ENCODE measurements around the gene ATXN1.

The ATXN1 gene

DNA sequence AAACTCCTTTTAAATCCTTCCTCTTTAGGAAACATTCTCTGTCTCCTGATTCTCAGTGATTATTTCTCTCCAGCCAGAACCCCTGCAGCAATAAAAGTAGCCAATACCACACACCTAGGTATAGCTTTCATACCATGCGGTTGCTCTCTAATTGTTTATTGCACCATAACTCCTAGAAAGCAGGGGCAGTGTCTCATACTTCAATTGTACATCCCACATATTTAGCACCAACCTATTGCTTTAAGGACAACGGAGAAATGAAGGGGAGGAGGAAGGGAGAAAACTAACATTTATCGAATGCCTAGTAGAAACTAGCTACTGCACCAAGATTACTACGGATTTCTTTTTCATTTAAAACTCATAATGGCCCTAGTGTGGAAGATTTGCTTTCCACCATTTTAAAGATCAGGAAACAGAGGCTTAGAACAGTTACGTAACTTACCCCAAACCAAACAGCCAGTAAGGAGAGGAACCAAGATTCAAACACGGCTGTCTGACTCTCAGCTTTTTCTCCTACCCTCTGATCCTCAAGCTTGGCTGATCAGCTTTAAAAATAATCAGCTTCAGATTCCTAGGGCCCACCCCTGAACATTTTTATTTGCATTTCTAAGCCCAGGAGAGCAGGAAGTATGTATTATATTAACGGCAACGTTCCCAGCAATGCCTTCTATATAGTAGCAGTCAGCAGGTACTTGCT, 43.4 kb upstream of the ATXN1 start:
- Histone ChIP-seq H3K9ac (ENCODE audit: low read length) (no peak overlapping the region), H3K27ac (ENCODE audit: low read depth, low read length) (no peak overlapping the region), H3K4me3 (ENCODE audit: insufficient read depth, low read length, poor library complexity, severe bottlenecking) (no peak overlapping the region), H3K4me2 (ENCODE audit: low read depth, low read length, poor library complexity, severe bottlenecking) (no peak overlapping the region), H3K9me2 (replicated peaks; ENCODE audit: insufficient read depth, low read length) (no peaks in the 10 kb centered on the region), H3K27me3 (ENCODE audit: low read length) (no peaks in the 10 kb centered on the region), H2AFZ (ENCODE audit: low read depth, low read length, severe bottlenecking) (no peak overlapping the region), H3K9me3 (ENCODE audit: insufficient read depth, low read length) (no peaks in the 10 kb centered on the region), H3F3A (ENCODE audit: insufficient read depth) (no peaks in the 10 kb centered on the region), H3K79me2 (ENCODE audit: insufficient read depth, low read length) (no peaks in the 10 kb centered on the region), H3K36me3 (ENCODE audit: low read length) (no peaks in the 10 kb centered on the region), H4K20me1 (ENCODE audit: low read depth, low read length) (no peaks in the 10 kb centered on the region)
- TF ChIP-seq EZH2phosphoT487 (conservative IDR thresholded peaks at IDR 0.05; ENCODE audit: low read length): no peak
- TF ChIP-seq, protein P1, sequence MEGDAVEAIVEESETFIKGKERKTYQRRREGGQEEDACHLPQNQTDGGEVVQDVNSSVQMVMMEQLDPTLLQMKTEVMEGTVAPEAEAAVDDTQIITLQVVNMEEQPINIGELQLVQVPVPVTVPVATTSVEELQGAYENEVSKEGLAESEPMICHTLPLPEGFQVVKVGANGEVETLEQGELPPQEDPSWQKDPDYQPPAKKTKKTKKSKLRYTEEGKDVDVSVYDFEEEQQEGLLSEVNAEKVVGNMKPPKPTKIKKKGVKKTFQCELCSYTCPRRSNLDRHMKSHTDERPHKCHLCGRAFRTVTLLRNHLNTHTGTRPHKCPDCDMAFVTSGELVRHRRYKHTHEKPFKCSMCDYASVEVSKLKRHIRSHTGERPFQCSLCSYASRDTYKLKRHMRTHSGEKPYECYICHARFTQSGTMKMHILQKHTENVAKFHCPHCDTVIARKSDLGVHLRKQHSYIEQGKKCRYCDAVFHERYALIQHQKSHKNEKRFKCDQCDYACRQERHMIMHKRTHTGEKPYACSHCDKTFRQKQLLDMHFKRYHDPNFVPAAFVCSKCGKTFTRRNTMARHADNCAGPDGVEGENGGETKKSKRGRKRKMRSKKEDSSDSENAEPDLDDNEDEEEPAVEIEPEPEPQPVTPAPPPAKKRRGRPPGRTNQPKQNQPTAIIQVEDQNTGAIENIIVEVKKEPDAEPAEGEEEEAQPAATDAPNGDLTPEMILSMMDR (IDR thresholded peaks at IDR 0.05; ENCODE audit: insufficient read depth, low read length, poor library complexity, severe bottlenecking): no peak

DNA sequence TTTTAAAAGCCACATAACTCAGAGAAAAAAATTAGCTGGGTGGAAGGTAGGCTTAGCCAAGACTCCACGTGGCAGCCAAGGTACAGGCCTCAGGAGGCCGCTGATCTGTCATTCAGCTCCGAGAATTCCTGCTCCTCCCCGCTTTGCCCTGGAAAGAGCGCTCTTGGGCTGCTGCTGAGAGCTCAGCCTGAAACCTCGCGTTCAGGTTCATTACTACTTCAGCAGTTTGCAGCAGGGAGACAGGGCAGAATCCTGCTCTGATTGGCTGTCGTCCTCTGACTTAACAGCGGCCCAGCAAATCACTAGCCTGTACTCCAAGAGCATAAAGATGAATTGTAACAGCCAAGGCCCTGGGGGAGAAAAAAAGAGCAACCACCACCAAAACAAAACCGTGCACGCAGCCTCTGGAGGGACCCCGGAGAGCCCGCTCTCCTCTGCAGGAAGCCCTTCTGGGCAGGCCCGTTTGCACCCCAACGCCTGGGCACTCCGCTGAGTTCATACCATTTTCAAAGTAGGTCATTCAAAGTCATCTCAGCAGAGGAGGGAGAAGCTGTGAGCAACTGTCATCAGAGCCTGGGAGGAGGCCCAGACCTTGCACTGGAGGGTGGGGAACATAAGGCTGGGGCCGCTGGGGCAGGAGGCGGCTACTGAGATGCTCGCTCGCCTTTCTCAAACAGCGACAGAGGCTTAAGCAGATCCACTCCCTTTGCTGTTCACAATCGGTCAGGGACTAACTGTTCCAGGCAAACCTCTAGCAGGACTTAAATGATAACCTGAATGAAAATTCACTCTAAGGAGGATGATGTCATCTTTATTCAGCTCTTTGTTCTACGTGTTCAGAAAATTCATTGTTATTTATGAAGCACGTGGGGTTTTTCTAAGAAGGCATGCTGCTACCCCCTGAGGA, 42.3 kb upstream of the ATXN1 start:
- no peak overlapping the region for H3K27ac ChIP-seq (ENCODE audit: low read depth, low read length)
- H3K36me3 ChIP-seq (ENCODE audit: low read length): no peaks in the 10 kb centered on the region
- TF ChIP-seq, protein P1 (IDR thresholded peaks at IDR 0.05; ENCODE audit: insufficient read depth, low read length, poor library complexity, severe bottlenecking): no peak
- TF ChIP-seq EZH2phosphoT487 (conservative IDR thresholded peaks at IDR 0.05; ENCODE audit: low read length): no peak
- no peaks in the 10 kb centered on the region for H3K9me2 ChIP-seq (replicated peaks; ENCODE audit: insufficient read depth, low read length)
- no peaks in the 10 kb centered on the region for H3K27me3 ChIP-seq (ENCODE audit: low read length)
- H3K4me3 ChIP-seq (ENCODE audit: insufficient read depth, low read length, poor library complexity, severe bottlenecking): no peak overlapping the region
- no peak overlapping the region for H3K4me2 ChIP-seq (ENCODE audit: low read depth, low read length, poor library complexity, severe bottlenecking)
- no peaks in the 10 kb centered on the region for H4K20me1 ChIP-seq (ENCODE audit: low read depth, low read length)
- H3F3A ChIP-seq (ENCODE audit: insufficient read depth): no peaks in the 10 kb centered on the region
- H3K79me2 ChIP-seq (ENCODE audit: insufficient read depth, low read length): no peaks in the 10 kb centered on the region
- H3K9me3 ChIP-seq (ENCODE audit: insufficient read depth, low read length): no peaks in the 10 kb centered on the region
- no peak overlapping the region for H3K9ac ChIP-seq (ENCODE audit: low read length)
- H2AFZ ChIP-seq (ENCODE audit: low read depth, low read length, severe bottlenecking): no peak overlapping the region

DNA sequence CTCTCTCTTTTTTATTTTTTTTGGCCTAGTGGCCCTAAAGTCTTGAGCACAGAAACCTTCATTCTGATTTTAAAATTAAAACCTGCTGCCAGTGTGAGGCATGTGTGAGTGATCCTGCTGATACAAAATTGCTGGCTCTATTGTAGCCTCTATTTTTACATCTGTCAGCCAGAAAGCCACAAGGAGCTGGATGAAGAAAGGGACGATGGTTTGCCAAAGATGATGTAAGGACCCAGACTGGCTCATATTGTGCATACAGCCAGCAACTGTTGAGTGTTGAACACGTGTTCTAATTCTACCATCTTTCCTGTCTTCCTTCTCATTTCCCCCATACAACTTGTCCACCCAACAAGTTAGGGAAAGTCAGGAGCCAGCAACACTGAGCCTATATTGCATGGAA, 40.8 kb upstream of the ATXN1 start:
- H2AFZ ChIP-seq (ENCODE audit: low read depth, low read length, severe bottlenecking): no peak overlapping the region
- H3K4me3 ChIP-seq (ENCODE audit: insufficient read depth, low read length, poor library complexity, severe bottlenecking): no peak overlapping the region
- TF ChIP-seq EZH2phosphoT487 (conservative IDR thresholded peaks at IDR 0.05; ENCODE audit: low read length): no peak
- TF ChIP-seq, protein P1 (IDR thresholded peaks at IDR 0.05; ENCODE audit: insufficient read depth, low read length, poor library complexity, severe bottlenecking): no peak
- H4K20me1 ChIP-seq (ENCODE audit: low read depth, low read length): no peaks in the 10 kb centered on the region
- no peaks in the 10 kb centered on the region for H3K9me3 ChIP-seq (ENCODE audit: insufficient read depth, low read length)
- no peak overlapping the region for H3K9ac ChIP-seq (ENCODE audit: low read length)
- no peaks in the 10 kb centered on the region for H3F3A ChIP-seq (ENCODE audit: insufficient read depth)
- no peaks in the 10 kb centered on the region for H3K9me2 ChIP-seq (replicated peaks; ENCODE audit: insufficient read depth, low read length)
- H3K27ac ChIP-seq (ENCODE audit: low read depth, low read length): no peak overlapping the region
- no peaks in the 10 kb centered on the region for H3K79me2 ChIP-seq (ENCODE audit: insufficient read depth, low read length)
- no peak overlapping the region for H3K4me2 ChIP-seq (ENCODE audit: low read depth, low read length, poor library complexity, severe bottlenecking)
- no peaks in the 10 kb centered on the region for H3K27me3 ChIP-seq (ENCODE audit: low read length)
- no peaks in the 10 kb centered on the region for H3K36me3 ChIP-seq (ENCODE audit: low read length)
